Measurements from ENCODE around the gene DENND5A.

Gene DENND5A

GRCh38 chr11:9170450-9170849 is 94.7 kb downstream of the DENND5A start:
- no peak for DNase-seq

- no peak for DNase-seq
These were observed 95.4 kb downstream of the DENND5A start for GRCh38 chr11:9169595-9170295.

GRCh38 chr11:9161991-9162390 is 103.2 kb downstream of the DENND5A start:
- DNase-seq, result peak; percentile 12

- DNase-seq, result no peak
These were observed 105.0 kb downstream of the DENND5A start for GRCh38 chr11:9160166-9160565.

- DNase-seq, result peak; percentile 19
These were observed 106.2 kb downstream of the DENND5A start for GRCh38 chr11:9158898-9159391.

- no peak for DNase-seq
These were observed 109.2 kb downstream of the DENND5A start for GRCh38 chr11:9155930-9156329.

GRCh38 chr11:9153651-9154050 is 111.5 kb downstream of the DENND5A start:
- DNase-seq, result no peak

- no peak for DNase-seq
These were observed 113.5 kb downstream of the DENND5A start for GRCh38 chr11:9151631-9152030.

- no peak for DNase-seq
These were observed 114.2 kb downstream of the DENND5A start for GRCh38 chr11:9150926-9151325.

GRCh38 chr11:9150501-9150900 is 114.6 kb downstream of the DENND5A start:
- DNase-seq, result no peak

GRCh38 chr11:9148727-9149126 is 116.4 kb downstream of the DENND5A start:
- no peak for DNase-seq

- DNase-seq, result no peak
These were observed 117.1 kb downstream of the DENND5A start for GRCh38 chr11:9148035-9148434.

GRCh38 chr11:9146477-9146876 is 118.7 kb downstream of the DENND5A start:
- no peak for DNase-seq

GRCh38 chr11:9145283-9145682 is 119.9 kb downstream of the DENND5A start:
- DNase-seq, result no peak

- no peak for DNase-seq
These were observed 120.3 kb downstream of the DENND5A start for GRCh38 chr11:9144828-9145227.

- no peak for DNase-seq
These were observed 121.4 kb downstream of the DENND5A start for GRCh38 chr11:9143721-9144120.

- no peak for DNase-seq
These were observed 122.4 kb downstream of the DENND5A start for GRCh38 chr11:9142732-9143131.

GRCh38 chr11:9141186-9141585 is 124.0 kb downstream of the DENND5A start:
- DNase-seq, result no peak

GRCh38 chr11:9139628-9140357 is 125.4 kb downstream of the DENND5A start:
- no peak for DNase-seq

GRCh38 chr11:9138612-9139579 is 126.3 kb downstream of the DENND5A start:
- no peak for DNase-seq

- DNase-seq, result no peak
These were observed 127.1 kb downstream of the DENND5A start for GRCh38 chr11:9138133-9138453.

GRCh38 chr11:9137293-9138132 is 127.6 kb downstream of the DENND5A start:
- no peak for DNase-seq
